ENCODE data around the gene SLC22A24. TPM values are rescaled to one million over a fixed set of nuclear protein-coding genes. Genes with fewer than 3 reads are reported as not detected.
"Not testable (repeated sequence)": the region's sequence is repeated elsewhere in the genome, so short reads cannot be mapped to it uniquely, and the experiment has no call there.

Gene SLC22A24, protein sequence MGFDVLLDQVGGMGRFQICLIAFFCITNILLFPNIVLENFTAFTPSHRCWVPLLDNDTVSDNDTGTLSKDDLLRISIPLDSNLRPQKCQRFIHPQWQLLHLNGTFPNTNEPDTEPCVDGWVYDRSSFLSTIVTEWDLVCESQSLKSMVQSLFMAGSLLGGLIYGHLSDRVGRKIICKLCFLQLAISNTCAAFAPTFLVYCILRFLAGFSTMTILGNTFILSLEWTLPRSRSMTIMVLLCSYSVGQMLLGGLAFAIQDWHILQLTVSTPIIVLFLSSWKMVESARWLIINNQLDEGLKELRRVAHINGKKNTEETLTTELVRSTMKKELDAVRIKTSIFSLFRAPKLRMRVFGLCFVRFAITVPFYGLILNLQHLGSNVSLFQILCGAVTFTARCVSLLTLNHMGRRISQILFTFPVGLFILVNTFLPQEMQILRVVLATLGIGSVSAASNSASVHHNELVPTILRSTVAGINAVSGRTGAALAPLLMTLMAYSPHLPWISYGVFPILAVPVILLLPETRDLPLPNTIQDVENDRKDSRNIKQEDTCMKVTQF
- not detected in 2 replicates for total RNA-seq (2014; rRNA removed; shearing (Covaris generic))

DNA sequence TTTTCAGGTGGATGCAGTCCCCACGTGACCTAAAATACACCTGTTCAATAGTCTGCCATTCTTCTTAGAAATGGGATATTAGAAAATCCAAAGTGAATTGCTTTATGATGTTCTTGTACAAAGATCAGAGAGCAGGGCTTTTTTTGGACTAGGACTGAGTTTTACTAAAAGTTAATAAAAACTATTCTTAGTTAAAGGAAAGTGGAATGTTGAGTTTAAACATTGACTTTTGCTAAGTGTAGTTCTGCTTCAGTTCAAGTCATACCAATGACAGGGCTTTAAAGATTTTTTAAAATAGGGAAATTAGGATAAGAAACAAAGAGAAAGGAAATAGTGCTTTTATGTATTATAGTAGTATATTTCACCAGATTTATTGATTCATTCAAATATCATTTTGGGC, at the start of gene SLC22A24:
TSS of gene SLC22A24 (minus strand) at position 101 of the 400 bp plus-strand sequence. CDS start 442 bp downstream, outside the sequence.
- H3K9me3 ChIP-seq (replicated peaks) = no peaks in the 10 kb centered on the region
- DNase-seq = no peak
- H3K36me3 ChIP-seq = no peaks in the 10 kb centered on the region
- H3K27ac ChIP-seq = no peak within 1 kb of the TSS
- no peaks in the 10 kb centered on the region for H3K4me1 ChIP-seq
- H3K4me3 ChIP-seq = no peak within 1 kb of the TSS
- H3K27me3 ChIP-seq = peaks cover 4% of the 10 kb centered on the region; the same call in 1 of the 2 replicates

DNA sequence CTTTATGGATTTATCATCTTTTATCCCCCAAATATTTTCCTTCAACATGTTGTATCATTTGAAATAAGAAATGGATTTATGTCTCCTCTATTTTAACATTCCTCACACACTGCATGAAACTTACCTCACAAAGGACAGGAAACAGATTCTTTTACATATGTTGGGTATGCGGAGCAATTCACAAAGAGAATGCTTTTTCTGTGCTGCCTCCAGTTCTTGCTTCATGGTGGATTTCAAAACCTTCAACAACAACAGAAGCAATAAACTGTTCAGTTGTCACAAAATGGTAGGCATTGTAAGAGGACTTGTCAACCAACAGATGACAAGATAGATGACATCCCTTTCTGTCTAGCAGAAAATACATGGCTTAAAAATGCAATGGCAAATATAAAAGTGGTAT, 36.5 kb upstream of the SLC22A24 start:
- Histone ChIP-seq H3K27me3 (no peaks in the 10 kb centered on the region), H3K4me1 (no peaks in the 10 kb centered on the region), H3K27ac (no peak overlapping the region), H3K9me3 (replicated peaks) (no peaks in the 10 kb centered on the region), H3K4me3 (no peak overlapping the region), H3K36me3 (no peaks in the 10 kb centered on the region)
- DNase-seq = no peak

DNA sequence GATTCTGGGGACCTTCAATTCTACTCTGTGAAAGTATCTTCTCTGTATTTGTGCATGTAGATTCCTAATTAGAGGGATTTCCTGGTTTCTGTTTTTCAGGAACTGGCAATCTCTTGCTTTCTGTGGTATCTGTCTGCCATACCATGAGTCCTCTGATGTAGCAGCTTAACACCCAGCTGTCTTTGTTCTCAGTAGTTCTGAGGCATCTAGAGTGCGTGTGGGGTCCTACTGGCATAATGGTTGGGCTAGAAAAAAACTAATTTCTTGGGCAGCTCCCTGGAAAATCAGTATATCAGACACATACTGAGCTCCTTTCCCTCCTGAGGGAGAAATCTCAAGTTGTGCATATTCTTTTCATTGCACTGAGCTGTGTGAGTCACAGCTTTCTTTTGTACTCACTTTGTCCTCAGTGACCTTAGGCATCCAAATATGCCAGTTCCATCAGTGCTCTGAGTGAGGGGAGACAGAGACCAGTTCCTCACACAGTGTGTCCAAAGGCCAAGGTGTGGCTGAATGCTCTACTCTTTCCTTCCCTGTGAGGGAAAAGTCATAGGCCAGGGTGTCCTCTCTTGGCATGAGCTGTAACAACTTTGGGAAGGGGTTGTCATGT, 35.5 kb upstream of the SLC22A24 start:
- no peak overlapping the region for H3K27ac ChIP-seq
- no peak overlapping the region for H3K4me3 ChIP-seq

DNA sequence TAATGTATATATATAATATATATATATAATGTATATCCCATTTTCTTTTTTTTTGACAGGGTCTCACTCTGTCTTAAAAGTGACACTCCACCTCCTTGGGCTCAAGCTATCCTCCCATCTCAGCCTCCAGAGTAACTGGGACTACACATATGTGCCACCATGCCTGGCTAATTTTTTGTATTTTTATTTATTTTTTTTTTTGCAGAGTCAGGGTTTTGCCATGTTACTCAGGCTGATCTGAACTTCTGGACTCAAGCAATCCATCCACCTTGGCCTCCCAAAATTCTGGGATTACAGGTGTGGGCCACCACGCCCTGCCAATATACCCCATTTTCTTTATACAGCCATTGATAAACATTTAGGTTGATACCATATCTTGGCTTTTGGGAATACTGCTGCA, 33.9 kb upstream of the SLC22A24 start:
- H3K27me3 ChIP-seq = no peaks in the 10 kb centered on the region
- H3K36me3 ChIP-seq = no peaks in the 10 kb centered on the region
- no peak for DNase-seq
- no peaks in the 10 kb centered on the region for H3K9me3 ChIP-seq (replicated peaks)
- no peak overlapping the region for H3K27ac ChIP-seq
- H3K4me3 ChIP-seq = no peak overlapping the region
- H3K4me1 ChIP-seq = no peaks in the 10 kb centered on the region

More for the DNA sequence above, 35.5 kb upstream of the SLC22A24 start:
- H3K36me3 ChIP-seq = no peaks in the 10 kb centered on the region
- no peaks in the 10 kb centered on the region for H3K27me3 ChIP-seq
- DNase-seq = no peak
- no peaks in the 10 kb centered on the region for H3K9me3 ChIP-seq (replicated peaks)
- no peaks in the 10 kb centered on the region for H3K4me1 ChIP-seq

DNA sequence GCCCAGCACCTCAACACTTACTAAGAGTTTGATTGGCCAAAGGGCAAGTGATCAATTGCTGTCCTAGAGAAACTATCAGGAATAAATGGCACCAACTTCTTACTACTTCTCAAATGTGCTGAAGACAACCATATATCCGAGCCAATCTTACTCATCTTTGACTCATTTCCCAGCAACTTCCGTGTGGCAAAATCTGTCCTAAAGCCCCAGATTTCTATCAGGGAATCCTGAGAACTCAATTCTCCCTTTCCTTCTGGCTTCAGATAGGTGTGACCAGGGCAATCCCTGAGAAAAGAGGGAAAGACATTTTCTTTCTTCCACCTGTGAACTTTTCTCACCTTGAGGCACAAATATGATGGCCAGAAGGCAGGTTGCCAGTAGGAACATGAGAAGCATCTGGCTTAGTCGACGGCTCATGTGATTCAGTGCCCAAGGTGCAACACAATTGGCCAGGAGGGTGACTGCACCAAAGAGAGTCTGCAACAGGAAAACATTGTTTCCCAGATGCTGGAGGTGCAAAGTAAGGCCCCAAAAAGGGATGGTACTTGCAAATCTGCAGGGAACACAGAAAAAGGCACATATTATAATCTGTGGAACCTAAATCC, 21.8 kb upstream of the SLC22A24 start:
- Histone ChIP-seq H3K4me3 (no peak overlapping the region), H3K27ac (no peak overlapping the region), H3K27me3 (no peaks in the 10 kb centered on the region), H3K4me1 (no peaks in the 10 kb centered on the region), H3K36me3 (no peaks in the 10 kb centered on the region), H3K9me3 (replicated peaks) (no peaks in the 10 kb centered on the region)
- DNase-seq = no peak

DNA sequence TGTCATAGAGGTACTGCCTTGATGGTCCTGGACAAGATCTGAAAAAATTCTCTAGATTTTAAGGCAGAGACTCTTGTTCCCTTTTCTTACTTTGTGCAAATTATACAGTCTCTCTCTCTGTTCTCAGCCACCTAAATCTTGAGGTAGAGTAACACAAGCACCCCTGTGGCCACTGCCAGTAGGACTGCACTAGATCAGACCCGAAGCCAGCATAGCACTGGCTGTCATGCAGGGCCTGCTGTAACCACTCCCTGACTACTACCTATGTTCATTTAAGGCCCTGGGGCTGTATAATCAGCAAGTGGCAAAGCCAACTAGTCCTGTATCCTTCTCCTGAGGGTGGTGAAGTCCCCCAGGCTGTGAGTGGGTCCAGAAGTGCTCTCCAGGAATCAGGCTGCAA, 11.8 kb upstream of the SLC22A24 start:
- DNase-seq = no peak
- Histone ChIP-seq H3K4me3 (no peak overlapping the region), H3K4me1 (no peaks in the 10 kb centered on the region), H3K36me3 (no peaks in the 10 kb centered on the region), H3K27ac (no peak overlapping the region), H3K27me3 (no peaks in the 10 kb centered on the region), H3K9me3 (replicated peaks) (no peaks in the 10 kb centered on the region)

DNA sequence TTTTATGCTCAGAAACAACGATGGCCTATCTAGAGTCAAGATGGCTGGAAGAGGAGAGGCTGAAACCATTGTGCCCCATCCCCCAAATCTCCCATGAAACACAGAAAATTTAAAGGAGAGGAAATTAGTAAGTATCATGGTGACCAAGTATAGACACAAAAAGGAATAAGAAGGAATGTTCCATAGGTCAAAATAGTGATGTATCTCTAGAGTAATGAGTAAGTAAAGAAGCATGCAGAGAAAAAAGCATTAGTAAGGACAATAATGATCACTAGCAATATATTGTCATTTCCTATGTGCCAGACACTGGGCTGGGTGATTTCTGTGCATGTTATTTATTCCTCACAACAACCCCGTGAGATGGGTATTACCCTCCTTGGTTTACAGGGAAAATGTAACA, 2.6 kb upstream of the SLC22A24 start:
- no peaks in the 10 kb centered on the region for H3K4me1 ChIP-seq
- DNase-seq = no peak
- no peak overlapping the region for H3K27ac ChIP-seq
- H3K9me3 ChIP-seq (replicated peaks) = no peaks in the 10 kb centered on the region
- H3K27me3 ChIP-seq = no peaks in the 10 kb centered on the region
- no peaks in the 10 kb centered on the region for H3K36me3 ChIP-seq
- no peak overlapping the region for H3K4me3 ChIP-seq

DNA sequence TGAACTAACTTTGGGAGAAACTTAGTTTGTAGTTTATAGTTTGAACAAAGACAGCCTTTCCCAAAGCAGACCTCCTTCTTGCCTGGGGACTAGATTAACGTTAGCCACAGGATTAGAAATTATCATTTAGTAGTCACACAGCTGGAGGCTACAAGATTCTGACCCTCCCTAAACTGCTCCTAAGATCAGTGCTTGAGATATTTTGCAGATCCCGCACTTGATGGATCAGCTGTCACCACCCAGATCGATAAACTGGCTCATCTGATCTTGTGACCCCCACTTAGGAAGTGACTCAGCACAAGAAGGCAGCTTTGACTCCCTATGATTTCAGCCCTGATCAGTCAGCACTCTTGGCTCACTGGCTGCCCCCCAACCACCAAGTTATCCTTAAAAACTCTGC, 1.6 kb downstream of the SLC22A24 start:
- no peak for DNase-seq
- peaks cover 4% of the 10 kb centered on the region; the same call in 1 of the 2 replicates for H3K27me3 ChIP-seq
- H3K27ac ChIP-seq = no peak overlapping the region
- H3K4me1 ChIP-seq = no peaks in the 10 kb centered on the region
- no peaks in the 10 kb centered on the region for H3K36me3 ChIP-seq
- H3K4me3 ChIP-seq = no peak overlapping the region
- H3K9me3 ChIP-seq (replicated peaks) = no peaks in the 10 kb centered on the region

DNA sequence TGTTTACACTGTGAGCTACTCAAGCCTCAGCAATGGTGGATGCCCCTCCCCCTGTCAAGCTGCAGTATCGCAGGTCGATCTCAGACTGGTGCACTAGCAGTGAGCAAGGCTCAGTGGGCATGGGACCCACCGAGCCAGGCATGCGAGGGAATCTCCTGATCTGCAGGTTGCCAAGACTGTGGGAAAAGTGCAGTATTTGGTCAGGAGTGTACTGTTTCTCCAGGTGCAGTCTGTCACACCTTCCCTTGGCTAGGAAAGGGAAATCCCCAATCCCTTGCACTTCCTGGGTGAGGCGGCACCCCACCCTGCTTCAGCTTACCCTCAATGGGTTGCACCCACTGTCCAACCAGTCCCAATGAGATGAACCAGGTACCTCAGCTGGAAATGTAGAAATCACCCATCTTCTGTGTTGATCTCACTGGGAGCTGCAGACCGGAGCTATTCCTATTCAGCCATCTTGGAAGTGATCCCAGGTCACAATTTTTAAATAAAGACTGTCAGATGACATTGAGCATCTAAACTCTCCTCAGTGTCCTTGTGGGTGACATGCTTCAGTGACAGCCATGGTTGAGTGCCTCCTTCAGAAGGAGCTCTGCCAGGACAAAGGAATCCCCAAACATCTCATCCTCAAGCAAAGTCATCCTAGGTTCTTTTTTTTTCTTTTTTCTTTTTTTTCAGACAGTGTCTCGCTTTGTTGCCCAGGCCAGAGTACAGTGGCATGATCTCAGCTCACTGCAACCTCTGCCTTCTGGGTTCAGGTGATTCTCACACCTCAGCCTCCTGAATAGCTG, 10.8 kb downstream of the SLC22A24 start:
- no peak for DNase-seq
- H3K27me3 ChIP-seq = no peaks in the 10 kb centered on the region
- H3K9me3 ChIP-seq (replicated peaks) = no peaks in the 10 kb centered on the region
- no peaks in the 10 kb centered on the region for H3K36me3 ChIP-seq
- H3K4me1 ChIP-seq = no peaks in the 10 kb centered on the region
- no peak overlapping the region for H3K27ac ChIP-seq
- no peak overlapping the region for H3K4me3 ChIP-seq

DNA sequence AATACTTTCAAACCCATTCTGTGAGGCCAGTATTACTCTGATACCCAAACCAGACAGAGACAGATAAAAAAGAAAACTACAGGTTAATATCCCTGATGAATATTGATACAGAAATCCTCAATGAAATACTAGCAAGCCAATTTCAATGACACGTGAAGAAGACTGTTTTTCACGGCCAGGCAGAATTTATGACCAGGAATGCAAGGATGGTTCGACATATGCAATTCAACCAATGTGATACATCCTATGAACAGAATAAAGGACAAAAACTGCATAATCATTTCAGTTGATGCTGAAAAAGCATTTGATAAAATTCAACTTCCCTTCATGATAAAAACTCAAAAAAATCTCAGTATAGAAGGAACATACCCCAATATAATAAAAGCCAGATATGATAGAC, 44.5 kb downstream of the SLC22A24 start:
- Histone ChIP-seq H3K27ac (no peak overlapping the region), H3K36me3 (no peaks in the 10 kb centered on the region), H3K4me3 (no peak overlapping the region), H3K27me3 (no peaks in the 10 kb centered on the region), H3K4me1 (no peaks in the 10 kb centered on the region), H3K9me3 (replicated peaks) (no peaks in the 10 kb centered on the region; the same call in 1 of the 2 replicates)
- no peak for DNase-seq

DNA sequence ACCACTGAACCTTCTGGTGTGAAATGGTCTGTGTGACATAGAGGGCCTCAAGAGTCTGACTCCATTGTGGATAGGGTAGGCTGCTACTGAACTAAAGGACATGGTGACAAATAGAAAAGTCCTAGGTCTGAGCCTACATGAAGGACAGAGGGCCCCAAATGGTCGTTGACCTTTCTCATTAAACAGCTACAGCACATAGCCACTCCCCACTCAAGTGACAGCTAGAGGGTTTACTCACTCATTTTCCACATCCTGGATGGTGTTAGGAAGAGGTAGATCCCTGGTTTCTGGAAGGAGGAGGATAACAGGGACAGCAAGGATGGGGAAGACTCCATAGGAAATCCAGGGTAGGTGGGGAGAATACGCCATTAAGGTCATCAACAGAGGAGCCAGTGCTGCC, 63.3 kb downstream of the SLC22A24 start:
- H3K4me3 ChIP-seq = no peak overlapping the region
- no peaks in the 10 kb centered on the region for H3K36me3 ChIP-seq
- no peak for DNase-seq
- no peaks in the 10 kb centered on the region for H3K27me3 ChIP-seq
- no peak overlapping the region for H3K27ac ChIP-seq
- H3K9me3 ChIP-seq (replicated peaks) = no peaks in the 10 kb centered on the region
- H3K4me1 ChIP-seq = no peaks in the 10 kb centered on the region

DNA sequence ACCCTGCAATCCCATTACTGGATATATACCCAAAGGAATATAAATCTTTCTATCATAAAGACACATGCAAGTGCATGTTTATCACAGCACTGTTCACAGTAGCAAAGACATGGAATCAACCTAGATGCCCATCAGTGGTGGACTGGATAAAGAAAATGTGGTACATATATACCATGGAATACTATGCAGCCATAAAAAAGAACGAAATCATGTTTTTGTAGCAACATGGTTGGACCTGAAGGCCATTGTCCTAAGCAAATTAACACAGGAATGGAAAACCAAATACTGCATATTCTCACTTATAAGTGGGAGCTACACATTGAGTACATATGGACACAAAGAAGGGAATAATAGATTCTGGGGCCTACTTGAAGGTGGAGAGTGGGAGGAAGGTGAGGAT, 97.8 kb downstream of the SLC22A24 start:
- DNase-seq; H3K9me3 ChIP-seq (replicated peaks); H3K36me3 ChIP-seq; H3K27ac ChIP-seq; H3K27me3 ChIP-seq; H3K4me1 ChIP-seq; H3K4me3 ChIP-seq: not testable (repeated sequence)

DNA sequence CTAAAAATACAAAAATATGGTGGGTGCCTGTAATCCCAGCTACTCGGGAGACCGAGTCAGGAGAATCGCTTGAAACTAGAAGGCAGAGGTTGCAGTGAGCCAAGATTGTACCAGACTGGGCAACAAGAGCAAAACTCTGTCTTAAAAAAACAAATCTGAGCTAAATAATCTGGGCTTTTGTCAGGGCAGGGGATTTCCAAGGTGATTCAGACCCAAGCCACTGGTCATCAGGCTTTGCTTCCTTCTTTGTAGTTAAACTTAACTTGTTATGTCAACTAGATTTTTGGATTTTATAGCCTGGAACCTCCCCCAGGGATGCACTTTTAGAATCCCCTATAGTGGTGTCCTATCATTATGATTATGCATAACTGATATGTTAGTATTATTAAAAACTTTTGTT, 101.4 kb downstream of the SLC22A24 start:
- H3K4me3 ChIP-seq = no peak overlapping the region
- H3K4me1 ChIP-seq = no peaks in the 10 kb centered on the region
- no peaks in the 10 kb centered on the region for H3K36me3 ChIP-seq
- no peak for DNase-seq
- H3K27me3 ChIP-seq = no peaks in the 10 kb centered on the region
- H3K27ac ChIP-seq = no peak overlapping the region
- no peaks in the 10 kb centered on the region for H3K9me3 ChIP-seq (replicated peaks)

DNA sequence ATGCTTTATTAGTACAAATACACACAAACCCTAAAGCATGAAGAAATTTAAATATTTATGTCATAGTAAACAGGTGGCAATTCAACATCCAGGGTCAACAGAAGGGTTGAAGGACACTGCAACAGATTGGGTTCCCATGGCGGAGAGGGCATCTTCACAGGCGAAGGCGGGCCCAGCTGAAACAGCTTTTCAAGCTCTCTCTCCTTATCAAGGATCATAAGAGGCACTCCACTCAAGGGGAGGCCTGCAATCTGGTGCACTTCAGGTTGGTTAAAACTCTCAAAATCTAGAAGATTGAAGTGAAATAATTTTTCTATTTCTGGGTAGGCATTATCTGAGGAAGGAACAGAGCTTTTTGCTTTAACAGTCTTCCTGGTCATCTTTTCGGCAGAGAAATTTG, 111.6 kb downstream of the SLC22A24 start:
- no peak overlapping the region for H3K27ac ChIP-seq
- H3K36me3 ChIP-seq = no peaks in the 10 kb centered on the region
- H3K9me3 ChIP-seq (replicated peaks) = no peaks in the 10 kb centered on the region
- DNase-seq = no peak
- H3K4me1 ChIP-seq = no peaks in the 10 kb centered on the region
- H3K4me3 ChIP-seq = no peak overlapping the region
- H3K27me3 ChIP-seq = no peaks in the 10 kb centered on the region

All from SJCRH30 (cell line).